ENCODE results near the gene ATXN10.
A peak's percentile ranks its signal among the peaks of the same experiment; 100 is the strongest.

The ATXN10 gene

GRCh38 chr22:45670981-45671782 lies 452 bp upstream of the ATXN10 start:
- H2AFZ ChIP-seq (ENCODE audit: low read depth, low read length, severe bottlenecking), result peak overlapping the region; percentile 82

GRCh38 chr22:45672564-45673481 lies 1.2 kb downstream of the ATXN10 start:
- Histone ChIP-seq H3K4me2 (ENCODE audit: low read depth, low read length, poor library complexity, severe bottlenecking) (peak overlapping the region; percentile 74), H3K9ac (ENCODE audit: low read length) (peak overlapping the region; percentile 94), H3K27me3 (ENCODE audit: low read length) (no peaks in the 10 kb centered on the region), H3K4me3 (ENCODE audit: insufficient read depth, low read length, poor library complexity, severe bottlenecking) (peak overlapping the region; percentile 65), H4K20me1 (ENCODE audit: low read depth, low read length) (peaks cover 7% of the 10 kb centered on the region; the same call in 1 of the 2 replicates), H3K9me3 (ENCODE audit: insufficient read depth, low read length) (no peaks in the 10 kb centered on the region), H2AFZ (ENCODE audit: low read depth, low read length, severe bottlenecking) (peak overlapping the region; percentile 82), H3K9me2 (replicated peaks; ENCODE audit: insufficient read depth, low read length) (no peaks in the 10 kb centered on the region), H3F3A (ENCODE audit: insufficient read depth) (peaks cover 14% of the 10 kb centered on the region; the same call in 1 of the 2 replicates), H3K36me3 (ENCODE audit: low read length) (no peaks in the 10 kb centered on the region), H3K27ac (ENCODE audit: low read depth, low read length) (peak overlapping the region; percentile 64), H3K79me2 (ENCODE audit: insufficient read depth, low read length) (peaks cover 66% of the 10 kb centered on the region)
- TF ChIP-seq CTCF (IDR thresholded peaks at IDR 0.05; ENCODE audit: insufficient read depth, low read length, poor library complexity, severe bottlenecking) (no peak), EZH2phosphoT487 (conservative IDR thresholded peaks at IDR 0.05; ENCODE audit: low read length) (no peak)

More at GRCh38 chr22:45670981-45671782, 452 bp upstream of the ATXN10 start:
- Histone ChIP-seq H3K4me2 (ENCODE audit: low read depth, low read length, poor library complexity, severe bottlenecking) (peak overlapping the region; percentile 74), H3K4me3 (ENCODE audit: insufficient read depth, low read length, poor library complexity, severe bottlenecking) (peak overlapping the region; percentile 65), H3K9me2 (replicated peaks; ENCODE audit: insufficient read depth, low read length) (no peaks in the 10 kb centered on the region), H3K27me3 (ENCODE audit: low read length) (no peaks in the 10 kb centered on the region), H4K20me1 (ENCODE audit: low read depth, low read length) (peaks cover 6% of the 10 kb centered on the region; the same call in 1 of the 2 replicates), H3K27ac (ENCODE audit: low read depth, low read length) (peak overlapping the region; percentile 64), H3K9ac (ENCODE audit: low read length) (peak overlapping the region; percentile 94), H3K9me3 (ENCODE audit: insufficient read depth, low read length) (no peaks in the 10 kb centered on the region), H3F3A (ENCODE audit: insufficient read depth) (peaks cover 9% of the 10 kb centered on the region; the same call in 1 of the 2 replicates), H3K79me2 (ENCODE audit: insufficient read depth, low read length) (peaks cover 50% of the 10 kb centered on the region), H3K36me3 (ENCODE audit: low read length) (no peaks in the 10 kb centered on the region)
- no peak for TF ChIP-seq EZH2phosphoT487 (conservative IDR thresholded peaks at IDR 0.05; ENCODE audit: low read length)
- no peak for TF ChIP-seq CTCF (IDR thresholded peaks at IDR 0.05; ENCODE audit: insufficient read depth, low read length, poor library complexity, severe bottlenecking)

GRCh38 chr22:45673482-45674175 lies 2.0 kb downstream of the ATXN10 start:
- Histone ChIP-seq H3K9me3 (ENCODE audit: insufficient read depth, low read length) (no peaks in the 10 kb centered on the region), H3K79me2 (ENCODE audit: insufficient read depth, low read length) (peaks cover 74% of the 10 kb centered on the region), H4K20me1 (ENCODE audit: low read depth, low read length) (peaks cover 11% of the 10 kb centered on the region; the same call in 1 of the 2 replicates), H3K36me3 (ENCODE audit: low read length) (no peaks in the 10 kb centered on the region), H3K27ac (ENCODE audit: low read depth, low read length) (peak overlapping the region; percentile 64; the same call in 1 of the 2 replicates), H2AFZ (ENCODE audit: low read depth, low read length, severe bottlenecking) (no peak overlapping the region), H3F3A (ENCODE audit: insufficient read depth) (peaks cover 14% of the 10 kb centered on the region; the same call in 1 of the 2 replicates), H3K4me3 (ENCODE audit: insufficient read depth, low read length, poor library complexity, severe bottlenecking) (peak overlapping the region; percentile 65), H3K9me2 (replicated peaks; ENCODE audit: insufficient read depth, low read length) (no peaks in the 10 kb centered on the region), H3K9ac (ENCODE audit: low read length) (peak overlapping the region; percentile 94), H3K27me3 (ENCODE audit: low read length) (no peaks in the 10 kb centered on the region), H3K4me2 (ENCODE audit: low read depth, low read length, poor library complexity, severe bottlenecking) (peak overlapping the region; percentile 74)
- no peak for TF ChIP-seq CTCF (IDR thresholded peaks at IDR 0.05; ENCODE audit: insufficient read depth, low read length, poor library complexity, severe bottlenecking)
- no peak for TF ChIP-seq EZH2phosphoT487 (conservative IDR thresholded peaks at IDR 0.05; ENCODE audit: low read length)
